Stimulated activated CD4-positive, alpha-beta T cell treated with anti-CD3 and anti-CD28 coated beads, Interleukin-15, amount 100 ng/mL, for 1 hour (primary cell): Measurements from ENCODE around the gene MRPL18.
"Not testable (repeated sequence)": the region's sequence is repeated elsewhere in the genome, so short reads cannot be mapped to it uniquely, and the experiment has no call there.

ENCODE experiments used
- DNase-seq, 2 donors: peaks; one replicate each; pipeline ENCODE4 v3.0.0-alpha.2; 2020; ENCODE audit warnings: low read depth in 1 of 2, low spot score in 1 of 2

The MRPL18 gene

DNA sequence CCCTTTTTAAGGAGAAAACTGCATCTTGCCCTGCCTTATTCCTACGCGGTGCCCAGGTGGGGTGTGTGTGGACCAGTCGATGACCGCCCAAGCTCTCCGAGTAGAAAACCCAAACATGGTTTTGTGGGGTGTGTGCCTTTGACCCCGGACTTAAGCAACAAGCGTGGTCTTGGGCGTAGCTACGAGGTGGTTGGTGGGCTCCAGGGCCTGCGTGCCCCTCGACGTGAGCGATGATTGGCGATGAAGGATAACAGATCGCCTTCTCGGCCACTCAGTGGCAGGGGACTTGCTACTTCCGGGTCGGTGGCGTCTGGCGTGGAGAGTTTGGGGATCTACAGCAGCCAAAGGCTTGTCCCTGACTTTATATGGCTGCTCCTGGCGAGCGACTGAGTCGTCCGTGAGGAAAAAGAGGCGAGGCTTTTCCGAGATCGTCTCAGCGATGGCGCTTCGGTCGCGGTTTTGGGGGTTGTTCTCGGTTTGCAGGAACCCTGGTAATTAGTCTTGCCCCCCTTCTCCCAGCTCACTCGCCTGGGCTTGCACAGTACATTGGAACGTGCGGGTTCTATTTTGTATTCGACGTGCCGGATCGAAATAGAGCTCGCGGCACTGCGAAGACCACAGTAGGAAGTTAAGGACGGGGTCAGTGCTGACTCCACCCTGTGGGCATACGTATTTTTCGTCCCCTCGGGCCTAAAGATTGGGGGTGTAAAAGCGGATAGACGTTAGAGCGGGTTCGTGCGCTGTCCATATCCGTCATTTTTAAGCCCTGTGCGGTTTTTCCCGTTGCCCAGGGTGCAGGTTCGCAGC, at the start of gene MRPL18:
MRPL18 (plus strand) TSS at position 319 of the 807 bp plus-strand sequence; CDS start at position 440, 121 bp downstream.
- DNase-seq = peak; percentile 63 to 75

DNA sequence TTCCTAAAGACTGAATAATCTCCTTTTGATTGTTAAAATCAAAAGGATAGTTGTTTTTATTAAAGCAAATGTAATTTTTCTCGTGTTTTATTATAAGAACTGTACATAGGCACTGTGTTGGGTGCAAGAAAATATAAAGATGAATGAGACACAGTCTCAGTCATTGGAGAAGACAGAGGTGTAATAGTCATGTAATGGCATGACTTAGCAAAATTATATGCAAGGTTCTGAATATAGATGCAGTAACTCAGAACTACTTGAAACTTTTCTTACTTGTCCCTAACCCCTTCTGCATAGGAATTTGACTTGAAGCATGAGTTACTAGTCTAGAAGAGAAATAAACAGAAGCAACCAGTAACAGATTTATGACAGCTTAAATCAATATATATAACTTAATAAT, 48.1 kb upstream of the MRPL18 start:
- no peak for DNase-seq

DNA sequence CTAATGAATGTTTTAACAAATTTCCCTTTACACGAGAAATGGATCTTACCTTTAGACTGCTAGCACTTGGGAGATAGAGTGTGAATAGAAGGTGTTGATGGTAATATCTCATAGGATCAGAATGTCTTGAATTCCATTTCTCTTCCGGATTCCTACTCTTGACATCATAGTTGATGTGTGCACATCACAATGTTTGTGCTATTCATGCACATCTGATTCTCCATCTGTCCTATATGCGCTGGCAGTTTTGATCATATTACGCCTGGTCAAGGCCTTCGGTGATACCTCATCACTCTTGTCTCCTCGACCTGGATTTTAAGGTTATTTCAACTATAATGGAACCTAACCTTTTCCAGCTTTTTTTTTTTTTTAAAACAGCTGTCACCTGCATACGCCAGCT, 45.2 kb upstream of the MRPL18 start:
- no peak for DNase-seq

DNA sequence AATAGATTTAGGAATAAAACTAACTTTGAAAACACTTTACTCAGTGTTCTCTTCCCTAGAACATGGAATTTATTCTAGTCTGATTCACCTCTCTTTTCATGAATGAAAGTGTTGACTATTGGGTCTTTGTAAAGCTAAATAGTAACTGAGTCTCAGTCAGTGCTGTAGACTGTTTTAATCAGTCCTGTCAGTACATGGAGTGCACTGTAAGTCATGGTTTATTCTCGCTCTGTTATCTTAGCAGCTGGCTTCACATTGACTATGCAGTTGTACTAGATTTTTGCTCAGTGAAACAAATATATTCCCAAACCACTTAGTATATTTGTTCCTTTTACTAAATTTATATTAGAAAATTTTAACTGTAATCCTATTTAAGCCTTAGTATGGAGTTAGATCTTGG, 43.5 kb upstream of the MRPL18 start:
- DNase-seq = no peak

DNA sequence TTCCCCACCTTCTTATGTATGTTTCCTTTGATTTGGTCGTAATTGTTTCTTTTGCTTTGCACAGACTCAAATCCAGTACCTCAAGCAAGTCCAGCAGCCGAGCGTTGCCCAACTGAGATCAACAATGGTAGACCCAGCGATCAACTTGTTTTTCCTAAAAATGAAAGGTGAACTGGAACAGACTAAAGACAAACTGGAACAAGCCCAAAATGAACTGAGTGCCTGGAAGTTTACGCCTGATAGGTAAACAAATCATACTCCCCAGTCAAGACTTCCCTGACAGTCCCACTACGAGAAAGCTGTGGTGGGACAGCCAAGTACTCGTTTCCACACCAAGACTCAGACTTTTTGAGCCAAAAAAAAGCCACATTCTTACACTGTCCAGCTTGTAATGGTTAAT, 42.1 kb upstream of the MRPL18 start:
- not testable (repeated sequence) for DNase-seq

DNA sequence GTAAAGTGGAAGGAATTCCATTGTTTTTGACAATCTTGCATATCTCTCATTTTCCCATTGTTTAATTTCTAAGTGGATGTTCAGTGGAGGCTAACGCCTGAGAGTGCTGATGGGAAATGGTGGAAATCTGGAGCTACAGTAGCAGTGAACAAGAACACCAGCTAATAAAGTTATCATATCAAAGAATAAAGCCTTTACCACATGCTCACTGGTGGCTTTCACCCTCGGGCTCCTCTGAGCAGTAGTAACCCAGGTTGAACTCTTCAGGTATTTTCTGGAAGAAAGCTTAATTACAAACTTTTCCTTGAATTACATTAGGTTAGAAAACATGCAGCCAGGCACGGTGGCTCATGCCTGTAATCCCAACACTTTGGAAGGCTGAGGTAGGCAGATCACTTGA, 38.8 kb upstream of the MRPL18 start:
- DNase-seq = no peak

DNA sequence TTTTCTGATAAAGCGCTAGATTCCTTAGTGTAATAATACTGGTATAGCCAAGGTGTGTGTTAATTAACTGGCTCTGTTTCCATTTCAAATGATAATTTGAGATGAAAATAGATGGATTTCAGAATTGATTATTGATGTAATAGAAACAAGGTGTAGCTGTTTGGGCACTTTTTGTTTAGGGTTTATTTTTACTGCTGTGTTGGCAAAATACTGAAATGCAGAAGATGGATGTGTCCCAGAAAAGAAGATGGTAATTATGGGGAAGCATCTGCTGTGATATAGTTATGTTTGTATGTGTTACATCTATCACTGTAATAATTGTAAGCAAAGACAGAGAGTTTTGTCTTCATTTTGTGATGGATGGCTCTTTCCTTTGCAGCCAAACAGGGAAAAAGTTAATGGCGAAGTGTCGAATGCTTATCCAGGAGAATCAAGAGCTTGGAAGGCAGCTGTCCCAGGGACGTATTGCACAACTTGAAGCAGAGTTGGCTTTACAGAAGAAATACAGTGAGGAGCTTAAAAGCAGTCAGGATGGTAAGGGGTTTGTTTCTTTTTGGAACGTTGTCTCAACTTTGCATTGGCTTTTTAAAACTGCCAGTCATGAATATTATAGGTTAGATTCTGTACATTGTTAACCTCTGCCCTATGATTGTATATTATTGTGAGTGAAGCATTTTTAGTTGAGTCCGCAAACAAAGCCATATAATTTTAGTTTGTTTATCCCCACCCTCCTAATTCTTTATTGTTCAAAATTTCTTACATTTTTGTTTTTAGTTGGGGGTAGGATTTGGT, 37.0 kb upstream of the MRPL18 start:
- no peak for DNase-seq

DNA sequence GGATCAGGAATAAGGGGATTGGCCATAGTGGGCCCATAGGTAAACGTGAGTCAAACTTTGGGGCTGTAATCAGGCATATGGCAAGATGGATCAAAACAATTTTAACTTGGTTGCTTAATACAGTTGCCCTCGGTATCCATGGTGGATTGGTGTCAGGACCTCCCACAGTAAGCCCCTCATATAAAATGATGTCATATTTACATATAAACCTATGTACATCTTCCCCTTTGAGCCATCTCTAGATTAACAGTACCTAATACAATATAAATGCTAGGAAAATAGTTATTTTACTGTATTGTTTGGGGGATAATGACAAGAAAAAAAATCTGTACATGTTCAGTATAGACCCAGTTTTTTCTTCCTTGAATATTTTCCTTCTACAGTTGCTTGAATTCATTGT, 35.9 kb upstream of the MRPL18 start:
- no peak for DNase-seq

DNA sequence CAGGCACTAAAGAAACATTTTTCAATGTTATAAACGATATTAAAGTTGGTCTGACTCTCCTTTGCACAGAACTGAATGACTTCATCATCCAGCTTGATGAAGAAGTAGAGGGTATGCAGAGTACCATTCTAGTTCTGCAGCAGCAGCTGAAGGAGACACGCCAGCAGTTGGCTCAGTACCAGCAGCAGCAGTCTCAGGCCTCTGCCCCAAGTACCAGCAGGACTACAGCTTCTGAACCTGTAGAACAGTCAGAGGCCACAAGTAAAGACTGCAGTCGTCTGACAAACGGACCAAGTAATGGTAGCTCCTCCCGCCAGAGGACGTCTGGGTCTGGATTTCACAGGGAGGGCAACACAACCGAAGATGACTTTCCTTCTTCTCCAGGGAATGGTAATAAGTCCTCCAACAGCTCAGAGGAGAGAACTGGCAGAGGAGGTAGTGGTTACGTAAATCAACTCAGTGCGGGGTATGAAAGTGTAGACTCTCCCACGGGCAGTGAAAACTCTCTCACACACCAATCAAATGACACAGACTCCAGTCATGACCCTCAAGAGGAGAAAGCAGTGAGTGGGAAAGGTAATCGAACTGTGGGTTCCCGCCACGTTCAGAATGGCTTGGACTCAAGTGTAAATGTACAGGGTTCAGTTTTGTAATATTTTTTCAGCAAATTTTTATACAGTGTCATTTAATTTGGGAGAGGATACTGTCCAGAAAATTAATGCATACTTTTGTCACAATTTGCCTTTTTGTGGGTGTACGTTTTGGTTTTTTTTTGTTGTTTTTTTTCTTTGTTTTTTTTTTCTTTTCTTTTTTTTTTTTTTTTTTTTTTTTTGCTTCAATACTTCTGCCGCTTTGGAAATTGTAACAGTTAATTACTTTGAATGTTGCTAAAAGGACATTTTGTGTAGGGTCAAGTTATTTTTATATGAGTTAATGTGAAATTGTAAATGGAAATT, 35.0 kb upstream of the MRPL18 start:
- DNase-seq = no peak

DNA sequence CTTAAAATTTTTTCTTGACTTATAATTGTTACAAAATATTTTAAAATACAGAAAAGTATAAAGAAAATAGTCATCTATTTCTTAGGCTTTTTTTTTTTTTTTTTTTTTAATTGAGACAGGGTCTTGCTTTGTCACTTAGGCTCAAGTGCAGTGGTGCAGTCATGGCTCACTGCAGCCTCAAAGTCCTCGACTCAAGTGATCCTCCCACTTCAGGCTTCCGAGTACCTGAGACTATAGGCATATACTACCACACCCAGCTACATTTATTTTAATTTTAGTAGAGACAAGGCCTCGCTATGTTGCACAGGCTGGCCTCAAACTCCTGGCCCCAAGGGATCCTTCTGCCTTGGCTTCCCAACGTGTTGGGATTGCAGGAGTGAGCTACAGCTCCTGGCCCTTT, 33.8 kb upstream of the MRPL18 start:
- DNase-seq = no peak

DNA sequence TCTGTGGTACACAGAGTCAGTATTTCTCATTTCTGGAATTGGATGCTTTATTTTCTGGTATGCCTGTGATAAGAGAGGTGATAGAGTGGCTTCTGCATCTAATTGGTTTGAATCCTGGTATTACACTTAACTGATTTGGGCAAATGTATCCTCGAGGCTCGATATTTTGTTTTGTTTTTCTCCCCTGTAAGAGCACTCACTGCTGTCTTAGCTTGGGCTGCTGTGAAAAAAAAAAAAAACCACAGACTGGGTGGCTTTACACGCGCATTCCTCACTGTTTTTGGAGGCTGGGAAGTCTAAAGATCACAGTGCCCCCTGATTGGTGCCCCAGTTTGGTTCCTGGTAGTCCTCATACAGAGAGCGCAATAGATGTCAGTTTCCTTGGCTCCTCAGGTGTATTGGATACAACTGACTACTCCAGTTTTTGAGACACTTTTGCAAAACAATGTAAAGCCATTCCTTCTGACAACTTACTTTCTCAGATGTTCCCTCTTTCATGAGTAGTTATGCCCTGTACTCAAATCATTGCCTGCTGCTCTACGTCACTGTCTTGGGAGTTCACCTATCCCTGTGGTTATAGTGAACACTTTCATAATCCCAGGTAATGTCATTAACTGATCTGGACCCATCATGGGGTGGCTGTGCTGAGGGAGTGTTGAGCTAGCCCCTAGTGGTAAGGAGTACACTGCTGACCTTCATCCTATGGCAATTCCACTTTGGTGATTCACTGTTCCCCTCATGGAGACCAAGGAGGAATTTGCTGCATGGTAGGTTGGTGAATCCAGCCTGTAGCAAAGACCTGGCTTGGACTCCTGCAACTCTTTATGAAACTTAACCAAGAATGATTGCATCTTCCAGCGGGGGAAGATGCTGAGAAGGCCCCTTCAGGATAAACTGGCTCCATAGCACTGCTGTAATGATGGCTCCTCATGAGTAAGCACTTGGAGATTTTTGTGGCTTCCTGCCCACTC, 32.0 kb upstream of the MRPL18 start:
- DNase-seq = no peak

DNA sequence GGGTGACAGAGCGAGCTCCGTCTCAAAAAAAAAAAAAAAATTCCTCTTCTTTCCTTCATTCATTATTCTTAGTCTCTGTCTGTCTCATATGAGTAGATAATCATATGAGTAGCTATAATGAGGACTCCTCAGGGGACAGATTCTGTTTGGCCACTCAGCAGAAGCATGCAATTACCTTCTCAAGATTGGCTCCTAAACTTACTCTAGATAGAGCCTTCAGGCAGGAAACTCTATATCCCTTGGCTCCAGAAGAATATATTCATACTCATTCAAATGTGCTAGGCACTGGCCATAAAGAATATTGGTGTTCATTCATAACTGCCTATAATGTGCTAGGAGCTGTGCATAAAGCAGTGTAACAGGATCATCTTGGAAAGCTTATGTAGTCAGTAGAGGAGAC, 30.6 kb upstream of the MRPL18 start:
- no peak for DNase-seq

DNA sequence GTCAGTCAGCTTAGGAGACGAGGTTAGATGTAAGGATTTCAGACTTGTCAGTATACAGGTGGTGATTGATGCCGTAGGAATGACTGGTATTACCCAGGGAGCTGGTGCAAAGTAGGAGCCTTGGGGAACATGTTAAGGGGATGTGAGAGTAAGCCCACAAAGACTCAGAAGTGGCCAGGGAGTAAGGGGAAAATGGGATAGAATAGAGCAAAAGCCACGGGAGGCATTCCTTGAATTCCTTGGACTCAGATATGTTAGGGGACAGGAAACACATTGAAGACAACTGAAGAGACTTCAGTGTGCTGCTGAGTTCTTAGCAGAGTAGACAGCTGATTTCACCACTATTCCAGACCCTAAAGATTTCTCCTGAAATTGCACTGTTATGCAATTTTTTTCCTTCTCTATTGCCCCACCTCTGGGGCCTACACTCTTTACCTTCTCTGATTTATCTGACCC, 29.6 kb upstream of the MRPL18 start:
- no peak for DNase-seq

DNA sequence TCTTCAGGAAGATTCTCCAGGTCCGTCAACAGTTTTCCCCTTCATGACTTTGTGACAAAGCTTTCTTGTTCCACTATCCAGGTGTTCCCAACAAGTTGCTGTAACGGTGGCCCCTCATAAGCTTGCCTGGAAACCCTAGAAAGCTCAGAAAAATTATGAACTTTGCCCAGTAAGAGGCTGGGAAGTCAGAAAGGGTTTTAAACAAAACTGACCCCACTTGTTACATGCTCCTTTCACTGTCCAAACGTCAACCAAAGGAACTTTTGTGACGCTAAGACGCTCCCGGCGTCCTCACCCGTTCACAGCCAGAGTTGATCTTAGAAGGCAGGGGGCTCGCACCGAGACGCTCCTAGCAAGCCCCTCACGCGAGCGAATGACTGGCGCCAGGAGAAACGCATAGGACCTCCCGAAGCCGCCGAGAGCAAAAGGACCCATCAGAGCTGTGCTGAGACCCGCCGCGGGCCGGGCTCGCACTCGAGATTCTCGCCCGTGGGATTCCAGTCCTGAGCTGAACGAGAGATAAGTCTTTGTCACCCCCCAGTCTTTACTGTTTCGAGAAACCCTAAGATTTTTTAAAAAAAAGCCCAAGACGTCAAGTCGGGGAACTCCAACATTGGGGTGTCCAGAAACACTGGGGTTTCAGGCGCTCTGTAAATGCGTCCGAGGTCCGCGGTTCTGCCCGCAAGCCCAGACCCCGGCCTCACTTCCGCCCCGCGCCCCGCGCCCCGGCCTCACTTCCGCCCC, 29.0 kb upstream of the MRPL18 start:
- DNase-seq = peak in 1 of 2 donors; percentile 8

DNA sequence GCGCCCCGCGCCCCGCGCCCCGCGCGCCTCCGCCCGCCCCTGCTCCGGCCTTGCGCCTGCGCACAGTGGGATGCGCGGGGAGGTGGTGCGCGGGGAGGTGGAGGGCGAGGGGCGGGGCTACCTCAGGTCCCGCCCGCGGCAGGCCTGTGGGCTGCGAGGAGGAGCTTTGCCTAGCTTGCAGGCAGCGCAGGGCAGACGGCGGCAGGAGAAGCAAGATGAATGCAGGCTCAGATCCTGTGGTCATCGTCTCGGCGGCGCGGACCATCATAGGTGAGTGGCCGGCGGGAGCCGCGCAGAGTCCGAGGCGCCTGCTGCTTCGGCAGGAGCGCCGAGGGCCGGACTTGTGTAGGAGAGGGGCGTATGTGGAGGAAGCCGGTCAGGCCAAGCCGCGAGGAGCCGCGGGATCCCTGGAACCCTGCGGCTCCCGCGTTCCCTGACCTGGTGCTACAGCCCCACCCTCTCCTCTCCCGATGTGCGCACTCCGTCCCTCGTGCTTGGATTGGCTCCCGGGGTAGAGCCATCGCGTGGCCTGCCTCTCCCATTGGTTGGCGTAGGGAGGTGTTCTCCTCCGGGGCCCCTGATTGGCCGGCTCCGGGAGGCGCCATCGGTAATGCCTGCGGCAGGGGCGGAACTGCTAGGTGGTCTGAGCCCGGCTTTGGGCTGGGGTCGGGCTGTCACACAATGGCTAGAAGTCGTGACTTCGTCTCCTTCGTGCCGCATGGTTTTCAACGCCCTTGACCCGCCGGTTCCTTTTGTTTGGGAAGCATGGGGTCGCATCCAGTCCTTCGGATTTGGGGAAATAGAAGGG, 28.2 kb upstream of the MRPL18 start, which contains the start of gene ACAT2:
ACAT2 (plus strand) TSS at position 173 of the 808 bp plus-strand sequence; CDS start at position 216, 43 bp downstream.
- DNase-seq = peak; percentile 86

DNA sequence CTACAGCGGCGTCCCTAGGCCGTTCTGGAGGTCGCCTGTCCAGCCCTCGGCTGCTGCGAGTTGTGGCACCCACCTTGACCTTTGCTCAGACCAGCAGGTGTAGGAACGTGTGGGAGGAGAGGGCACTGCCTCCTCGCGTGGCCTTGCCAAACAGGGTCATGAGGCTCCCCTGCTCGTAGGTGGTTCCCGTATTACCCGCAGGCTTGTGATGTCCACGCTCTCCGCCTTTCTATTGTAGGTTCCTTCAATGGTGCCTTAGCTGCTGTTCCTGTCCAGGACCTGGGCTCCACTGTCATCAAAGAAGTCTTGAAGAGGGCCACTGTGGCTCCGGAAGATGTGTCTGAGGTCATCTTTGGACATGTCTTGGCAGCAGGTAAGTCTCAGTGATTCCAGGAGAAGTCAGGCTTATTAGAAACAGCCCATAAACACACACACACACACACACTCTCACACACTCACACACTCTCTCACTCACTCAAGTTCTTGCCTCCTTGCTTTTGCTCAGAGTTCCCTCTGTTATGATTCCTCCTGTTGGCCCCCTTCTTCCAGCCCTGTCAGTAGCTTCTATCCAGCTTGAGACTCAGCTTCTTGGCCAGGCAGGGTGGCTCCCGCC, 27.5 kb upstream of the MRPL18 start:
- DNase-seq = no peak

DNA sequence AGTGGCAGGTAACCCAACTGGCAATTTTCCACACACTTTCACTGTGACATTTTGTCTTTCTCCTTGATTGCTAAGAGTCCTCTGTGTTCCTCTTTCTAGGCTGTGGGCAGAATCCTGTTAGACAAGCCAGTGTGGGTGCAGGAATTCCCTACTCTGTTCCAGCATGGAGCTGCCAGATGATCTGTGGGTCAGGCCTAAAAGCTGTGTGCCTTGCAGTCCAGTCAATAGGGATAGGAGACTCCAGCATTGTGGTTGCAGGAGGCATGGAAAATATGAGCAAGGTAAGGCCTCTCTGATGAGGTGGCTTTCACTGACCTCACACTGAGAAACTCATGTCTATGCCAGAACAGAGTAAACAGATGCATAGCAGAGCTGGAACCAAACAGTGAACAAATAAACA, 23.4 kb upstream of the MRPL18 start:
- DNase-seq = no peak

DNA sequence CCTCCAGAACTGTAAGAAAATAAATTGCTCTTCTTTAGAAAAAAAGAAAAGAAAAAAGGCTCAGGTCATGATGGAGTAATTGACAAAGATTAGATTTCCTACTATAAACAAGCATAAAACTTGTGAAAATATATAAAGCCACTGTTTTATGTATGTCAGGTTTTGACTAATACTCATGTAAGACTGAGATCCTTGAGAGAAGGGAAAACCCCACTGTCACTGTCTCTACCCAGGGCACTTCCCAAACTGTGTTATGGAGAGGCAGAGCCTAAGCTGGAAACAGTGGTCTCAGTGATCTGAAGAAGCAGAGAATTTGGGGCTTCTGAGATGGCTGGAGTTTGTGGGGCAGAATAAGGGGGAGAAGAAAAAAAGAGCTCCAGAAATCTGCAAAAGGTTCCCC, 20.8 kb upstream of the MRPL18 start:
- no peak for DNase-seq
